ENCODE measurements around the gene MAP3K3.

Gene MAP3K3

GRCh38 chr17:63704259-63704576, 82.0 kb downstream of the MAP3K3 start:
- Histone ChIP-seq H3K9me3 (ENCODE audit: control insufficient read depth, low read length) (no peaks in the 10 kb centered on the region), H3K4me3 (ENCODE audit: insufficient read depth in 1 of 2, low read depth in 1 of 2, low read length in 2 of 2) (no peak overlapping the region), H3K23ac (ENCODE audit: low read length in 2 of 2) (no peak overlapping the region), H2BK12ac (ENCODE audit: low read length in 2 of 2) (no peak overlapping the region), H3K4ac (ENCODE audit: low read depth in 1 of 2, low read length in 2 of 2) (no peak overlapping the region), H3K79me1 (replicated peaks; ENCODE audit: low read length, poor library complexity, severe bottlenecking) (peaks cover 2% of the 10 kb centered on the region), H3K27ac (ENCODE audit: low read length, poor library complexity, severe bottlenecking) (no peak overlapping the region), H2AFZ (ENCODE audit: low read depth, low read length) (no peak overlapping the region), H4K91ac (ENCODE audit: low read length) (no peak overlapping the region), H3K18ac (ENCODE audit: low read depth in 1 of 2, low read length in 2 of 2) (no peak overlapping the region), H3K27me3 (ENCODE audit: control insufficient read depth in 1 of 2, insufficient read depth in 1 of 2, low read length in 2 of 2) (no peaks in the 10 kb centered on the region), H3K14ac (ENCODE audit: low read length in 2 of 2) (no peak overlapping the region), H3K36me3 (ENCODE audit: control insufficient read depth in 1 of 2, insufficient read depth in 2 of 2, low read depth in 1 of 2, low read length in 2 of 2) (peaks cover 48 to 61% of the 10 kb centered on the region in 2 experiments), H2BK5ac (ENCODE audit: low read depth, low read length, poor library complexity, severe bottlenecking) (no peak overlapping the region), H3K4me1 (ENCODE audit: control insufficient read depth, insufficient read depth, low read depth, low read length) (peaks cover 12% of the 10 kb centered on the region), H3K9ac (ENCODE audit: low read length) (no peak overlapping the region), H4K8ac (ENCODE audit: low read length) (no peak overlapping the region), H2BK15ac (ENCODE audit: low read depth, poor library complexity, severe bottlenecking) (no peak overlapping the region), H3K4me2 (ENCODE audit: low read length, poor library complexity, severe bottlenecking) (no peak overlapping the region), H2AK5ac (ENCODE audit: low read length, severe bottlenecking) (no peak overlapping the region), H2BK120ac (ENCODE audit: low read depth, low read length) (no peak overlapping the region)
- WGBS: 94% methylated on average over 11 of the region's 11 CpGs
- DNase-seq: no peak

DNA sequence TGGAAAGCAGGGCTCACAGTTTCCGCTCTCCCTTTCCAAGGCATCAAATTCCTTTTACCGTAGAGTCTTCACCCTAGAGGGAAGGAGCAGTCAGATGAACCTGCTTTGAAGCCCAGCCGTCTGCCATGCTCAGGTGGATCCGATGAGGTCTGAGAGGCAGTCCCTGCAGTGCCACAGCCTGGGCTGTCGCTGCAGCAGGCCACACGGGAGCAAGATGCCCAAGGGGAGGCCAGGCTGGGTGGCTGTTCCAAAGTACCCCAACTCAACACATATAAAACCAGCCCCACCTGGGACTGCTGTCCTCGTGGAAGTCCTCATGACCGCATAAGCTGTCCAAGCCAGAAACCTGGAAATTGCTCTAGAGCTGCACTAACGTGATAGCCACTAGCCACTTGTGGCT, 82.6 kb downstream of the MAP3K3 start:
- Histone ChIP-seq H2AFZ (ENCODE audit: low read depth, low read length) (no peak overlapping the region), H3K4ac (ENCODE audit: low read depth in 1 of 2, low read length in 2 of 2) (no peak overlapping the region), H3K27ac (ENCODE audit: low read length, poor library complexity, severe bottlenecking) (no peak overlapping the region), H3K27me3 (ENCODE audit: control insufficient read depth in 1 of 2, insufficient read depth in 1 of 2, low read length in 2 of 2) (no peaks in the 10 kb centered on the region), H3K4me2 (ENCODE audit: low read length, poor library complexity, severe bottlenecking) (no peak overlapping the region), H3K79me1 (replicated peaks; ENCODE audit: low read length, poor library complexity, severe bottlenecking) (peaks cover 2% of the 10 kb centered on the region), H3K36me3 (ENCODE audit: control insufficient read depth in 1 of 2, insufficient read depth in 2 of 2, low read depth in 1 of 2, low read length in 2 of 2) (peaks cover 51 to 68% of the 10 kb centered on the region in 2 experiments), H3K9me3 (ENCODE audit: control insufficient read depth, low read length) (no peaks in the 10 kb centered on the region), H2BK12ac (ENCODE audit: low read length in 2 of 2) (no peak overlapping the region), H2AK5ac (ENCODE audit: low read length, severe bottlenecking) (no peak overlapping the region), H3K18ac (ENCODE audit: low read depth in 1 of 2, low read length in 2 of 2) (no peak overlapping the region), H3K9ac (ENCODE audit: low read length) (no peak overlapping the region), H3K4me1 (ENCODE audit: control insufficient read depth, insufficient read depth, low read depth, low read length) (peaks cover 12% of the 10 kb centered on the region), H3K23ac (ENCODE audit: low read length in 2 of 2) (no peak overlapping the region), H3K14ac (ENCODE audit: low read length in 2 of 2) (no peak overlapping the region), H2BK5ac (ENCODE audit: low read depth, low read length, poor library complexity, severe bottlenecking) (no peak overlapping the region), H2BK120ac (ENCODE audit: low read depth, low read length) (no peak overlapping the region), H4K8ac (ENCODE audit: low read length) (no peak overlapping the region), H2BK15ac (ENCODE audit: low read depth, poor library complexity, severe bottlenecking) (no peak overlapping the region), H4K91ac (ENCODE audit: low read length) (no peak overlapping the region), H3K4me3 (ENCODE audit: insufficient read depth in 1 of 2, low read depth in 1 of 2, low read length in 2 of 2) (no peak overlapping the region)
- WGBS: 96% methylated on average over 9 of the region's 9 CpGs
- DNase-seq: no peak

GRCh38 chr17:63705657-63706056, 83.4 kb downstream of the MAP3K3 start:
- H3K79me1 ChIP-seq (replicated peaks; ENCODE audit: low read length, poor library complexity, severe bottlenecking): peaks cover 2% of the 10 kb centered on the region
- no peak overlapping the region for H2BK15ac ChIP-seq (ENCODE audit: low read depth, poor library complexity, severe bottlenecking)
- H2BK12ac ChIP-seq (ENCODE audit: low read length in 2 of 2): no peak overlapping the region
- H3K4me2 ChIP-seq (ENCODE audit: low read length, poor library complexity, severe bottlenecking): no peak overlapping the region
- H3K4ac ChIP-seq (ENCODE audit: low read depth in 1 of 2, low read length in 2 of 2): no peak overlapping the region
- no peak overlapping the region for H4K8ac ChIP-seq (ENCODE audit: low read length)
- no peaks in the 10 kb centered on the region for H3K9me3 ChIP-seq (ENCODE audit: control insufficient read depth, low read length)
- H3K9ac ChIP-seq (ENCODE audit: low read length): no peak overlapping the region
- no peak overlapping the region for H2AK5ac ChIP-seq (ENCODE audit: low read length, severe bottlenecking)
- H3K4me3 ChIP-seq (ENCODE audit: insufficient read depth in 1 of 2, low read depth in 1 of 2, low read length in 2 of 2): no peak overlapping the region
- DNase-seq: no peak
- 96% methylated on average over 3 of the region's 3 CpGs for WGBS
- H3K27me3 ChIP-seq (ENCODE audit: control insufficient read depth in 1 of 2, insufficient read depth in 1 of 2, low read length in 2 of 2): no peaks in the 10 kb centered on the region
- H3K14ac ChIP-seq (ENCODE audit: low read length in 2 of 2): no peak overlapping the region
- H3K36me3 ChIP-seq (ENCODE audit: control insufficient read depth in 1 of 2, insufficient read depth in 2 of 2, low read depth in 1 of 2, low read length in 2 of 2): peaks cover 59 to 76% of the 10 kb centered on the region in 2 experiments
- no peak overlapping the region for H3K18ac ChIP-seq (ENCODE audit: low read depth in 1 of 2, low read length in 2 of 2)
- no peak overlapping the region for H4K91ac ChIP-seq (ENCODE audit: low read length)
- no peak overlapping the region for H3K23ac ChIP-seq (ENCODE audit: low read length in 2 of 2)
- peaks cover 7% of the 10 kb centered on the region for H3K4me1 ChIP-seq (ENCODE audit: control insufficient read depth, insufficient read depth, low read depth, low read length)
- H3K27ac ChIP-seq (ENCODE audit: low read length, poor library complexity, severe bottlenecking): no peak overlapping the region
- no peak overlapping the region for H2BK120ac ChIP-seq (ENCODE audit: low read depth, low read length)
- H2BK5ac ChIP-seq (ENCODE audit: low read depth, low read length, poor library complexity, severe bottlenecking): no peak overlapping the region
- no peak overlapping the region for H2AFZ ChIP-seq (ENCODE audit: low read depth, low read length)

GRCh38 chr17:63706336-63707082, 84.3 kb downstream of the MAP3K3 start:
- no peak overlapping the region for H3K14ac ChIP-seq (ENCODE audit: low read length in 2 of 2)
- H3K4me2 ChIP-seq (ENCODE audit: low read length, poor library complexity, severe bottlenecking): no peak overlapping the region
- no peak overlapping the region for H3K4ac ChIP-seq (ENCODE audit: low read depth in 1 of 2, low read length in 2 of 2)
- no peak overlapping the region for H2BK12ac ChIP-seq (ENCODE audit: low read length in 2 of 2)
- H3K18ac ChIP-seq (ENCODE audit: low read depth in 1 of 2, low read length in 2 of 2): no peak overlapping the region
- H3K27me3 ChIP-seq (ENCODE audit: control insufficient read depth in 1 of 2, insufficient read depth in 1 of 2, low read length in 2 of 2): no peaks in the 10 kb centered on the region
- H3K4me3 ChIP-seq (ENCODE audit: insufficient read depth in 1 of 2, low read depth in 1 of 2, low read length in 2 of 2): no peak overlapping the region
- peaks cover 63 to 84% of the 10 kb centered on the region in 2 experiments for H3K36me3 ChIP-seq (ENCODE audit: control insufficient read depth in 1 of 2, insufficient read depth in 2 of 2, low read depth in 1 of 2, low read length in 2 of 2)
- no peak overlapping the region for H2BK120ac ChIP-seq (ENCODE audit: low read depth, low read length)
- H3K23ac ChIP-seq (ENCODE audit: low read length in 2 of 2): no peak overlapping the region
- H2AFZ ChIP-seq (ENCODE audit: low read depth, low read length): no peak overlapping the region
- no peak overlapping the region for H2BK5ac ChIP-seq (ENCODE audit: low read depth, low read length, poor library complexity, severe bottlenecking)
- H3K9me3 ChIP-seq (ENCODE audit: control insufficient read depth, low read length): no peaks in the 10 kb centered on the region
- H3K27ac ChIP-seq (ENCODE audit: low read length, poor library complexity, severe bottlenecking): no peak overlapping the region
- 94% methylated on average over 5 of the region's 7 CpGs for WGBS
- no peak overlapping the region for H2BK15ac ChIP-seq (ENCODE audit: low read depth, poor library complexity, severe bottlenecking)
- no peak overlapping the region for H3K9ac ChIP-seq (ENCODE audit: low read length)
- H4K91ac ChIP-seq (ENCODE audit: low read length): no peak overlapping the region
- H3K4me1 ChIP-seq (ENCODE audit: control insufficient read depth, insufficient read depth, low read depth, low read length): no peaks in the 10 kb centered on the region
- peaks cover under 1% of the 10 kb centered on the region for H3K79me1 ChIP-seq (replicated peaks; ENCODE audit: low read length, poor library complexity, severe bottlenecking)
- no peak overlapping the region for H2AK5ac ChIP-seq (ENCODE audit: low read length, severe bottlenecking)
- DNase-seq: no peak
- no peak overlapping the region for H4K8ac ChIP-seq (ENCODE audit: low read length)

All from mesenchymal stem cell (in vitro differentiated cells and primary cell).